Measurements from ENCODE around the gene PLXND1. TPM values are rescaled to one million over a fixed set of nuclear protein-coding genes. Genes with fewer than 3 reads are reported as not detected.

The PLXND1 gene
- total RNA-seq, 2 donors from 2014 or later = 47.7 to 135 TPM

DNA sequence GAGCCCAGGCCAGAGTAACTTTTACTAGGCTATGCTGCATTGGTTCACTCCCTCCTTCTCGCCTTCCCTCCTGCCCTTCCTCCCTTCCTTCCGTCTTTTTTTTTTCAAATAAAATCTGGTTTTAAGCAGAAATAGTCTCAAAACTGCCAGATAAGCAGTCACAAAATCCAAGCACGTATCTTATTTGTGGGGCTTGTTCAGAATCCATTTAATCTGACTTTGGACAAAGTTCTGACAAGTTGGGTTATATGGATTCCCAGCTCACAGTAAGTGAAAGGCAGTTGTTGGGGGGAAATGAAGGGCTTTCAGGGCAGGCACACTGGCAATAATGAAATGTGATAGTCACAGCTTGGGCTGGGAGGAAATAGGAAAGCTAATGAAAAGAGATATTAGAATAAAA, 32.0 kb upstream of the PLXND1 start:
- no peaks in the 10 kb centered on the region for H3K36me3 ChIP-seq (replicated peaks in 1 of 2; ENCODE audit: insufficient read depth in 1 of 2, low read depth in 2 of 2)
- DNase-seq = no peak
- H3K27me3 ChIP-seq = no peaks in the 10 kb centered on the region
- no peaks in the 10 kb centered on the region for H3K9me3 ChIP-seq
- no peak overlapping the region for H3K4me3 ChIP-seq
- H3K27ac ChIP-seq = no peak overlapping the region
- no peak for TF ChIP-seq POLR2A (IDR thresholded peaks at IDR 0.05)
- no peak for TF ChIP-seq CTCF (IDR thresholded peaks at IDR 0.05)
- no peak for ATAC-seq
- intact Hi-C loops (cut with DNase I) = no loop called here
- WGBS, 2 donors = 78 to 83% methylated on average over 3 of the region's 3 CpGs
- H3K4me1 ChIP-seq = no peaks in the 10 kb centered on the region

GRCh38 chr3:129636082-129636481, 29.6 kb upstream of the PLXND1 start:
- no peak for ATAC-seq

DNA sequence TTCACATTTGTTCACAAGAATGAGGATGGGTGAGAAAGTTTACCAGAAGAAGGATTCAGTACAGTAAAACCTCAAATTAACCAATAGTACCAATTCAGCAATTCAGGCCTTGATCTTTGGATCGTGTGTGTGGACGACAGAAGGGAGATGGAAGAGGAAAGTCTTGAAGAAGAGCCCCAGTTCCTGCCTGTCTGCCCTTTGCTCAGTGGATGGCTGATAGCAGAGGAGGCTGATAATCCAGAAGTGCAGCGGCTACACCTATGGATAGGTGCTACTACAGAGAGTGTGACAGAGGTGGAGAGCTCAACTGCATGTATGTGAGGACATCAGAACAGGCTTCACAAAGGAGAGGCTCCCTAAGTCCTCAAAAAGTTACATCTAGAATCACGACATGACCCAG, 29.2 kb upstream of the PLXND1 start:
- no peaks in the 10 kb centered on the region for H3K27me3 ChIP-seq
- ATAC-seq = no peak
- TF ChIP-seq POLR2A (IDR thresholded peaks at IDR 0.05) (no peak), CTCF (IDR thresholded peaks at IDR 0.05) (no peak)
- no peak for DNase-seq
- no peaks in the 10 kb centered on the region for H3K9me3 ChIP-seq
- H3K4me1 ChIP-seq = no peaks in the 10 kb centered on the region
- H3K4me3 ChIP-seq = no peak overlapping the region
- H3K27ac ChIP-seq = no peak overlapping the region
- intact Hi-C loops (cut with DNase I) = no loop called here
- 87 to 89% methylated on average over 4 of the region's 4 CpGs for WGBS, 2 donors
- no peaks in the 10 kb centered on the region for H3K36me3 ChIP-seq (replicated peaks in 1 of 2; ENCODE audit: insufficient read depth in 1 of 2, low read depth in 2 of 2)

More at GRCh38 chr3:129636082-129636481, 29.6 kb upstream of the PLXND1 start:
- Histone ChIP-seq H3K27me3 (no peaks in the 10 kb centered on the region), H3K27ac (no peak overlapping the region), H3K4me3 (no peak overlapping the region), H3K36me3 (replicated peaks in 1 of 2; ENCODE audit: insufficient read depth in 1 of 2, low read depth in 2 of 2) (no peaks in the 10 kb centered on the region), H3K9me3 (no peaks in the 10 kb centered on the region), H3K4me1 (no peaks in the 10 kb centered on the region)
- intact Hi-C loops (cut with DNase I) = no loop called here
- TF ChIP-seq POLR2A (IDR thresholded peaks at IDR 0.05) (no peak), CTCF (IDR thresholded peaks at IDR 0.05) (no peak)
- DNase-seq = no peak
- WGBS, 2 donors = 79 to 89% methylated on average over 3 of the region's 3 CpGs

DNA sequence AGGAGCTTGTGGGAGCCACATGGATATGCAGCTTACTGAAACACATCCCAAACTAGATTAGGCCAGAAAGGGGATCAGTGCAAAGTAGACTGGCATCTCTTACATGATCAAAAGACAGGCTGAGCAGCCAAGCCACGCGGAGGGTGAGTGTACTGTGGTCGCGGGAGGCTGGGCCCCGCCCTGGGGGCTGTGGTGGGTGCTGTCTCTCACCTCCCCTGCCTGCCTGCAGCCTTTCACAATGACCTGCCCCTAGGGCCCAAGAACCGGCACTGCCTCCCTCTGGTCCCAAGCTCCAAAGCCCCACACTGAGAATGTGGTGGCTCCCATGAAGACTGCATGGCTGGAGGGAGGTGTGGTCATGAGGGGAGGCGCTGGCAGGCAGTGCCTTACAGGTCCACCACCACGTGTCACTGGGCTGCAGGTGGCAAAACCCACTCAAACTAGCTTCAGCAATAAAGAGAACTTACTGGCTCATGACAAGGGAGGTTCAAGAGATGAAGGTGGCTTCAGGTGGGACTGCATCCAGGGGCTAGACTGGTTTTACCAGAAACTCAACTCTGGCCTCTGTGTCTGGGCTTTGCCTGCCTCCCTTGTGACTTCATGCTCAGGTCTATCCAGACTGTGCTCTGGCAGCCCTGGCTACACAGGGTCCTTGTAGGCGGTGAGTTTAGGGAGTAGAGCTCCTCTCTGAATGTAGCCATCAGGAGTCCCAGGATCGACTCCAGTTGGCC, 27.4 kb upstream of the PLXND1 start:
- Histone ChIP-seq H3K4me3 (no peak overlapping the region), H3K4me1 (no peaks in the 10 kb centered on the region), H3K27me3 (no peaks in the 10 kb centered on the region), H3K36me3 (replicated peaks in 1 of 2; ENCODE audit: insufficient read depth in 1 of 2, low read depth in 2 of 2) (no peaks in the 10 kb centered on the region), H3K9me3 (no peaks in the 10 kb centered on the region), H3K27ac (no peak overlapping the region)
- TF ChIP-seq CTCF (IDR thresholded peaks at IDR 0.05) (no peak), POLR2A (IDR thresholded peaks at IDR 0.05) (no peak)
- no peak for ATAC-seq
- no peak for DNase-seq
- 72 to 82% methylated on average over 7 to 10 of the region's 10 CpGs for WGBS, 2 donors
- intact Hi-C loops (cut with DNase I) = loop anchor here (5.0 kb wide), 1 partner anchor 193 kb away; no protein-coding TSS in a partner anchor

- H3K27ac ChIP-seq = no peak overlapping the region
- no peak for DNase-seq
- no peaks in the 10 kb centered on the region for H3K36me3 ChIP-seq (replicated peaks in 1 of 2; ENCODE audit: insufficient read depth in 1 of 2, low read depth in 2 of 2)
- no peak for ATAC-seq
- TF ChIP-seq POLR2A (IDR thresholded peaks at IDR 0.05) (no peak), CTCF (IDR thresholded peaks at IDR 0.05) (no peak)
- peaks cover 7% of the 10 kb centered on the region for H3K4me1 ChIP-seq
- intact Hi-C loops (cut with DNase I) = loop anchor here (5.0 kb wide), 1 partner anchor 194 kb away; no protein-coding TSS in a partner anchor
- no peak overlapping the region for H3K4me3 ChIP-seq
- H3K27me3 ChIP-seq = no peaks in the 10 kb centered on the region
- 69 to 84% methylated on average over 6 to 10 of the region's 10 CpGs for WGBS, 2 donors
- no peaks in the 10 kb centered on the region for H3K9me3 ChIP-seq
Observed at GRCh38 chr3:129632977-129633376, 26.5 kb upstream of the PLXND1 start.

All from body of pancreas (tissue), 4 donors.